ENCODE data around the gene TMEM176B.
A peak's percentile ranks its signal among the peaks of the same experiment; 100 is the strongest.
"Not testable (repeated sequence)": the region's sequence is repeated elsewhere in the genome, so short reads cannot be mapped to it uniquely, and the experiment has no call there.

The TMEM176B gene

DNA sequence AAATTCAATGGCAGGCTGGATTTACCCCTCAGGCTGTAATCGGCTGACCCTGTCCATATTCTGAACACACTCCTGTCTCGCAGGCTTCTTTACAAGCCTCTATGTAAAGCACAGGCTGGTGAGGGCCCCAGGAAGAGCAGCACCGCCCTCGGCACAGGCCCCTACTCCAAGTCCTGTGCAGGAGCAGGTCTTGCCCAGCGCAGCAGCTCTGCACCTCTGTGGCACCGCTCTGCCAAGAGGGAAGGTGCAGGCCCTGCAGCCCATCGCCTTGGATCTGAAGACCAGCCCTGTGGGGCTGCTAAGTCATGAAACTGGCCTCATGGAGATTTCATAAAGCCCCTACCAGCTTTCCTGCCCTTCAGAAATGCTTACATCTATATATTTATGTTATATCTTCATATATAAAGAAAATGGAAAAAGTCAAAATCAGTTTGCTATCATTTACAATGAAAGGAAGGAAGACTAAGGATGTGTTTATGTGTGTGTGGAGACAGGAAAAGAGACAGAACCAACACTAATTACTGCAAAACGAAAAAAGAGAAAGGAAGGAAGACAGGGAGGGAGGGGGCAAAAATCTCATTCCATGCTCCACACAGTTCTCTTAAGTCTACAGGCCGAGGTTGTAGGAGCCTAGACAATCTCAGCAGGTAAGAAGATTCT is 9.6 kb downstream of the TMEM176B start:
- DNase-seq (ENCODE audit: low spot score), result no peak

DNA sequence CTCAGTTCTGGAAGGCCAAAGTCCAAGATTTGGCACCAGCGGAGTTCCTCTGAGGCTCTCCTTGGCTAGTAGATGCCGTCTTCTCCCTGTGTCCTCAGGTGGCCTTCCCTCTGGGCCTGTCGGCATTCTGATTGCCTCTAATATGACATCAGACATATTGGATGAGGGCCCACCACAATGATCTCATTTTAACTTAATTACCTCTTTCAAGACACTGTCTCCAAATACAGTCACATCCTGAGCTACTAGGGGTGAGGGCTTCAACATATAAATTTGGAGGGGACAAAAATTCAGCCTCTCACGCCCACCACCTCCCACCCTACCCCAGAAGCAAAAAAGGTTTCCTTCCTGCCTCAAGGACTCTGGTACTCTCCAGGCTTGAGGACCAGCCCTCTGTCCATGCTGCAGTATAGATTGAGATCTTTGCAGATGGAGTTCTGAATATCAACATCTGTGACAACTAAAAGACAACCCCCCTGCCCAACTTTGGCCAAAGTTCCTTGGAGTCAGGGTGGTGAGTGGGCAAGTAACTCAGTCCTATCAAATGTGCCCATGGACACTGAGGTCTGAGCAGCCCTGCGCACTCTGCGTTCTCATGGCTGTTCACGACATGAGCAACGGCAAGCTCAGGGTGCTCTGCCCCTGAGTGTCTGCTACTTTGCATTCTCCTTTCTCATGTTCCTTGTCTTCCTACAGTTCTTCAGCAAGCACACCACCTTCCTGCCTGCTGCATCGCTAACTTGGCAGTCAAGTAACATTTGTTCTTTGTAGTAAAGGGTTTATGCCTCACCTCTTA is 11.5 kb downstream of the TMEM176B start:
- no peak for DNase-seq (ENCODE audit: low spot score)

DNA sequence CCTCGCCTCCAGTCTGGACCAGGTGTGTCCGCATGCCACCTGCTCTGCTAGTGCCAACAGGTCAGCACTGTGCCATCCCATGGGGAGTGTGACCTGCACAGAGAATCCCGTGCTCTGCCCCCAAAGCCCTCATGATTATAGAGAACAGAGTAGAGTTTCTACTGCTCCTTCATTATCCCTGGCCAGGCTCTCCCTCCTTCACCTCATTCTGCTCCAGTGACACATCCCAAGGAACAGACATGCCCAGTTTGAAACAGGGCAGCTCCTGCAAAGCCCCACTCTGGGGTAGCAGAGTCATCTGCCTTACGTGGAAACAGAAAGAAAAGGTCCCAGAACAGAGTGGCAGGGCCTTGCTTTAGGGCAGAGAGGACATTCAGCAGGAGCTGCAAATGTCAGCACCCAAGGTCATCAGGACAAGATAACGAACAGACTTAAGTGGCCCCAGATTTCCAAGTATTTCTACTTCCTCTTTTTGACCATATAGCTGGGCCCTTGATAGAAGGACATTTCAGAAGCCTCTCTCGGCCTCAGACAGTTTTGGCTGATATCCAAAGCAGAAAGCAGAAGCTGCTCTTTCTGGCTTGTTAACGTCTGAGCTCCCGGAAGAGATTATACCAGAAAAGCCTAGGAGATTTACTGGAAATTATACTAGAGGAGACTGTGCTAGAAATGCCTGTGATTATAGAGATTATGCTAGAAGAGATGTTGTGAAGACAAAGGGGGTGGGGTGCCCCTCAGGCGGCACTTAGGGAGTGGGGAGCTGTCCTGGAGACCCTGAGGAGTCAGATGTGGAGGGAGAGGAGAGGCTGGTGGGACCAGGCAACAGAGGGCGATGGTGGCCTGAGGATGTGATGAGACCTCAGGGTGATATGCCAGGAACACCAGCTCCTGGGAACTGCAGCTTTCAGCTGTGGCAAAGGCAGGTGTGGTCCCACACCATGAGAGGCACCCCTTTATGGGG is 12.6 kb downstream of the TMEM176B start:
- no peak for DNase-seq (ENCODE audit: low spot score)

DNA sequence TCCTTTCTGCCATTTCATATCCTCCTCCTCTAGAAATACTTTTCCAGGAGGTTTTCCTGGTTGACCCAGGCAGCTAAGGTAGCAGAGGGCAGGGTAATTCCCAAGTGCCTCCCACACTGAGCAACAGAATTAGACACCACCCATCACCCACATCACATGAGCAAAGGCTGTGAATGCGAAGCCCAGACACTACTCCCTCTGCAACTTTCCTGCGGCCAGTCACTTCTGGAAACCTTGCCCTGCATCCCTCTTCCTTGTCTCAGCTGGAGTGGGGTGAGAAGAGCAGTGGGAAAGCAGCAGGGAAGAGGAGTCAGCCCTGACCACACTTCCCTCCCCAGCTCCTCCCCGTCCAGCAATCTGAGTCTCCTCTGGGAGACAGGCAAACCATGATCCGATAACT is 15.2 kb downstream of the TMEM176B start:
- DNase-seq (ENCODE audit: low spot score), result no peak

DNA sequence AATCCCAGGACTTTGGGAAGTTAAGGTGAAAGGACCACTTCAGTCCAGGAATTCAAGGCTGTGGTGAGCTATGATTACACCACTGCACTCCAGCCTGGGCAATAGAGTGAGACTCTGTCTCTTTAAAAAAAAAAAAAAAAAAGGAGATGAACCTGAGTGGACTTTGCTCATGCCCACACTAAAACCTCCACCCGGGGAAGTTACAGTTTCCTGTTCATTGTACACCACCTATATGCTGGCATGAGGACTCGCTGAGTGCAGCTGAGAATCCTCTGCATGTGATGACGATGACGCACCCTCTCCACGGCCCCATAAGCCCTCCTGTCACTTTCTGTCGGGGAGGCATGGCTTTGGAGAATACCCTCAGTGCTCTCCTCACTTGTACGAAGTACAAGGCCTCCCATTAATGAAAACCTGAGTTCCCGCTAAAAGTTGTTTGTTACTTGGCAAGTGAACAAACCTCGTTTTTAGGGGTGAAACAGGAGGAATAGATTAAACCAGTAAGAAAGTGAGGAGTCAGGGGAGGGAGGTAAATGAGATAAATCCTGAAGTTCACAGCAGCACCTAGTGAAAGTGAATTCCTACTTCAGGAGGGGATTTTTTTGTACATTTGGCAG is 15.9 kb downstream of the TMEM176B start:
- no peak for DNase-seq (ENCODE audit: low spot score)

DNA sequence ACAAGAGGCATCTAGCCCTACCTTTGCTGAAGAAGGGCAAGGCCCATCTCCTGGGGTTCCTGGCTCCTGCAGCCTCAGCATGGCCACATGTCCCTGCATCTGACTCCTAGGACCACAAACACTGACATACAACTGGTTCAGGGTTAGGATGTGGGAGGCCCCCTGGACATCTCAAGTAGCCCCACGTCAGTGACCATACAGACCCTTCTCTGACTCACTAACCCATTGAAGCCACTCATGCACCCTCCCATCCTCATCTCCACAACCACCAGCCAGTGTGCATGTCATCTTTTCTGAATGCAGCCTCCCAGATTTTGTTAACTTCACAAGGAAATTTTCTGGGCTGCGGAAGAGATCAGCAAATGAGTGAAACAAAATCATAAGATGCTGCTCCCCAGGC is 18.2 kb downstream of the TMEM176B start:
- no peak for DNase-seq (ENCODE audit: low spot score)

DNA sequence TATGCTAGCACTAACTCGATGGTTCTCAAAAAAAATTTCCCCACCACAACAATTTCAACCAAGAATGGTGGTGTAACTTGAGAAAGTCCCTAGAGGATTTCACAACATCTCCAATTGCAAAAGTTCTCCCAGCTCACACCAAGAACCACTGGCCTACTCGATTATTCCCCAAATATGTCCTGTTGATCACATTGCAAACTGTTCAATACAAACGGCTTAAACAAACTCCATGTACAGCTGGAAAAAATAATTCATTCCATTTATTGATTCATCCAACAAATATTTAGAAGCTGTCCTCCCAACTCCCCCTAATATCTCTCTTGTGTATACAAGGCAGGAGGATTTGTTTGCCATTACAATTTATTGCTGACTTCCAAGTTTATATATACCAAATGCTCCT is 19.1 kb downstream of the TMEM176B start:
- DNase-seq (ENCODE audit: low spot score), result no peak

DNA sequence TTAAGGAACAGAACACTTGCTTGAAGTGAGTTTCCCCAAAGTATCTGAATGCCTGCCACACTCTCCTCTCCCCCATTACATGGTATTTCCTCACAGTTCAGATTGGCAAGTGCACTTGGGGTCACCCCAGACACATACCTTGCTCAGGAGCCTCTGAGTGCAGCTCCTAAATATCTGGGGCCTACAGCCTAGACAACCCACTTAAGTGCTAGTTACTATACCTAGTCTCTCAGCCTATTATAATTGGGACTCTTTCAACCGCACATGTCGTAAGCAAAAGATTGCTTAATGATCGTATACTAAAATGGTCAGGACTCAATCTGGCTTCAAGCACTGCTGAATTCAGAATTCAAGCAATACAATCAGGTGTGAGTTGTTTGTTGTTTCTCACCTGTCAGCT is 19.9 kb downstream of the TMEM176B start:
- DNase-seq (ENCODE audit: low spot score), result no peak

DNA sequence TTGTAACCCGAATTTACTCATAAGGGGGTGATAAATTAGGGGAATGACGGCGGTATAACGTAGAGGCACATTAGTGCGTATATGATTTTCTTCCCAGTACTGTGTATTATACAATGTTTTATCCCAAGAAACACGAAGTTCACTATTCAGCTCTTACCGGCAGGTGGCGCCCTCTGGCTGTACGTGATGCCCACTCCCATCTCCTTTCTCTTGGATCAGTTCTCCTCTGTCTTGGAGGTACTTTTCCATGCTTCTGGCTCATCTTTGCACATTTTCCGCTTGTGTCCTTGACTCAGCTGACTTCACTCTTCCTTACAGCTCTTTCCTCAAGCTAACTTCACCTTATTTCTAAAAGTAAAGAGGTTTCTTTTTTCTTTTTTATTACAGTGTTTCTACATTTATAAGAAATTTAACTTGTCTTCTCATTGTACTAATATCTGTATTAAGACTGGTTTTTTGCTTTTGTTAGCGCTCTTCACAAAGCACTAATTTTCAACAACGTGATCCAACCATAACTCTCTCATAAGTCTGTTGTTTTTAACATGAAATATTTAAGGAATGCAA is 21.3 kb downstream of the TMEM176B start:
- DNase-seq (ENCODE audit: low spot score), result peak; percentile 81

DNA sequence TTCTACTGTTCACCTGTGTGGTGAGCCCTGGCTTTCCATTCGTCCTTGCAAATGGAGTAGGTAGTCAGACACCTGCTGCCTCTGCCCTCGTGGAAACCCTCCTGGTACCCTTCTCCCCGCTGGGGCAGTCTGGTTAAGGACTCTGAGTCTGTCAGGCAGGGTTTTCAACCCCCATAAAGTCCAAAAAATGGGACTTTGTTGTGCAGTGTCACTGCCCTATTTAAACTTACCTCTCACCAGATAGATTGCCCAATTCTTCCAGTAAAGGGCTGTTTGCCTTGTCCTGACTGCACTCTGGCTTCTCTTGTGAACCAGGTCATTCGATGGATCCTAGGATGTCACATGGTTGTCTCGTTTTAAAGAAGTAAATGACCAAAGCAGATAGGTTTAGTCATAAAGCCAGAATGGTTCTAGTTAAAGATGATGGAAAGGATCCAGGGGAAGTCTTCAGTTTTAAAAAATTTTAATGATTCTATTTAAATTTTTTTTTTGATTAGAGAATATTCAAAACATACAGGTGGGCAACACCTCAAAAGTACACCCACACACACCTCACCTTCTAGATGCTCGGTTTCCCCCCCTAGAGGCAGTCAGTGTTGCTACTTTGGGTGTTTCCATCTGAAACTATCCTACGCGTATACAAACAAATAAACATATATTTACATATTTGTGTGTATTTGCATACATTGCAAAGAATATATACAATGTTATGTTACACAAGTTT is 22.0 kb downstream of the TMEM176B start:
- DNase-seq (ENCODE audit: low spot score), result no peak

DNA sequence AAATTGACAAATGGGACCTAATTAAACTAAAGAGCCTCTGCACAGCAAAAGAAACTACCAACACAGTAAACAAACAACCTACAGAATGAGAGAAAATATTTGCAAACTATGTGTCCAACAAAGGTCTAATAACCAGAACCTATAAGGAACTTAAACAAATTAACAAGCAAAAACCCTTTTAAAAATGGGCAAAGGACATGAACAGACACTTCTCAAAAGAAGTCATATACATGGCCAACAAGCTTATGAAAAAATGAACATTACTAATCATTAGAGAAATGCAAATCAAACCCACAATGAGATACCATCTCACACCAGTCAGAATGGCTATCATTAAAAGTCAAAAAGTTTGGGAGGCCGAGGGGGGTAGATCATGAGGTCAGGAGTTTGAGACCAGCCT is 26.0 kb downstream of the TMEM176B start:
- not testable (repeated sequence) for DNase-seq (ENCODE audit: low spot score)

DNA sequence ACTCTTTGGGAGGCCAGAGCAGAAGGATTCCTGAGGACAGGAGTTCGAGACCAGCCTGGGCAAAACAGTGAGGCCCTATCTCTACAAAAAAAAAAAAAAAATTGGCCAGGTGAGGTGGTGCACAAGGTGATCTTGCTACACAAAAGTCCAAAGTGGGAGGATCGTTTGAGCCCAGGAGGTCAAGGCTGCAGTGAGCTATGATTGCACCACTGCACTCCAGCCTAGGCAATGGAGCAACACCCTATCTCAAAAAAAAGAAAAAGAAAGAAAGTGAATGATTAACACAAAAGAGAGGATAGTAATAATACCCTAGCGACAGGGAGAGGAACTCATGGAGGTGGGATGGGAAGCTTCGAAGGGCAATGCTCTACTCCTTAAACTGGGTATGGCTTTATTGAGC is 30.4 kb downstream of the TMEM176B start:
- no peak for DNase-seq (ENCODE audit: low spot score)

DNA sequence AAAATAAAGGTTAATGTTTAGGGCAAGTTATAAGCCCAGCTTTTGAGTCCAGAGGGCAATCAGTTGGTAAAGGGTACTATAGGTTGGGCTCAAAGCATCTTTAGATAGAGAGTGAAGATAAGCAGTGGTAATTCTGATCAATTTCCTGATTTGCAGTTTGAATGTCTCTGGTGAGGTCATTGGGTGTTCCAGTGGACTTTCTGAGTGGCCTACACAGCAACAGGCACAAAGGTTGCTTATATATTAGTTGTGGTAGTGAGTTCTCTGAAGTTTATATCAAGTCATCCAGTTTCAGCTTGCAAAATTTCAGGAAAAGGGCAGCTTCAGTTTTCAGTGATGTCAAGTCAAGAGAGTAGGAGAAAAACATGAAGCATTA is 33.8 kb downstream of the TMEM176B start:
- DNase-seq (ENCODE audit: low spot score), result no peak

DNA sequence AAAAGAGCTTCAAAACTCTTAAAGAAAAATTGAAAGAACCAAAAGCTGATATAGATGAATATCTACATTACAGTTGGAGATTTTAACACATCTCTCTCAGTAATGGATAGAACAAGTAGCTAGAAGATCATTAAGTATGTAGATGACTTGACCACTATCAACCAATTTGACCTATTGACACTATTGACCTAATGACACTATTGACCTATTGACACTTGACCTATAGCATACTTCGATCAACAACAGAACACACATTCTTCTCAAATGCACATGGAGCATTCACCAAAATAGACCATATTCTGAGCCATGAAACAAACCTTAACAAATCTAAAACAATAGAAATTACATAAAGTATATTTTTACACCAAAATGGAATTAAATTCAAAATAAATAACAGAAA is 40.7 kb downstream of the TMEM176B start:
- no peak for DNase-seq (ENCODE audit: low spot score)

DNA sequence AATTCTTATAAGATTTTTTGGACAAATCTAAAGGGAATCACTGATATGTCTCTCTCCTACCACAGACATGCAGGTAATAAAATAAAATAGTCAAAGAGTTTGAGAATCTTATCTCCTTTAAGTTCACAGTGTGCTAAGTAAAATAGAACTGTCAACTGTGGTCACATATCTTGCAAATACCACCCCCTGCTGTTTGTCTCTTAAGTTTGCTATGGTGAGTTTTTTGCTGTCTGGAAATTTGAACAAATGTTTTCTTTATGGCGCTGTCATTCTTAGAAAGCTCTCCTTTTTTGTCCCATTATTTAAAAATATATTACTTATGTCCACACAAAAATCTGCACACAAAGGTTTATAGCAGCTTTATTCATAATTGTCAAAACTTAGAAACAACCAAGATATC is 43.3 kb downstream of the TMEM176B start:
- DNase-seq (ENCODE audit: low spot score), result no peak

DNA sequence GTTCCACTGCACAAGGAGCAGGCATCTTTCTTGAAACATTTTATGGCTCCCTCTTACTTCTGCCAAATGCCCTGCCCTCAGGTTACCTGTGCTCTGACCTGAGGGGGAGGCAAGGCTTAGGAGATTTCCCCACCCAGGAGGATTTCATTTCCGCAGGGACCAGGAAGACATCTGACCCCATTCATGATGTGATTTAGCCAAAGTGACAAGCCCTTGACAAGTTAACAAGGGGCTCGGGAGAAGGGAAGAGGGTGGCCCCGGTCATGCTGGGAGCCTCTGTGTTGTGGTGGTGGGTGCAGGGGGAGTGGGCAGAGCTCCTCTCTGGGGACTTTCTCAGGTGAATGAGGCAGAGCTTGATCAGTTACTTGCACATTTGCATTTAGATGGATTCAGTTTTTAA is 44.0 kb downstream of the TMEM176B start:
- DNase-seq (ENCODE audit: low spot score), result no peak

DNA sequence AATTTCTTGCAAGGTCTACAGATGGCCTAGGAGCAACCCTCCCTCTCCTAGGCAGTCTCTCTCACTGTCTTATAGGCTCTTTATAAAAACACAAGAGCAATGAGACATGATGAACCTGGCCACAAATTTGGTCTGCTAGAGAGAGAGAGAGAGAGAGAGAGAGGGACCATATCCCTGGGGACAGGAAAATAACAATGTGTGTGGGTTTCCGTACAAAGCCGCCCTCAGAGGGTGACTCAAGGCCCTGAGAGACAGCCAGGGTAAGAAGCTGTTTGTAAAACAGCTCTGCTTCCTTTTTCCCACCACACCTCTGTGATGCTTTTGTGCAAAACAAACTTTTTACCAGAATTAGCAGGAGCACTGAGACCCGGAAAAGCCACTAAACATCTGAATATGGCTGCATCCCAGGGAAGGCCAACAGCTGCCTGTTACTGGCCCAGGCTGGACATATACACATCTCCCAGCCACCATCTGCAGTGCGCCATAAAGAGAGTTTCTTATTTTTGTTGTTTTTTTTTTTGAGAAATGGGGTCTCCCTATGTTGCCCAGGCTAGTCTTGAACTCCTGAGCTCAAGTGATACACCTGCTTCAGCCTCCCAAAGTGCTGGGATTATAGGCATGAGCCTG is 44.6 kb downstream of the TMEM176B start:
- no peak for DNase-seq (ENCODE audit: low spot score)

DNA sequence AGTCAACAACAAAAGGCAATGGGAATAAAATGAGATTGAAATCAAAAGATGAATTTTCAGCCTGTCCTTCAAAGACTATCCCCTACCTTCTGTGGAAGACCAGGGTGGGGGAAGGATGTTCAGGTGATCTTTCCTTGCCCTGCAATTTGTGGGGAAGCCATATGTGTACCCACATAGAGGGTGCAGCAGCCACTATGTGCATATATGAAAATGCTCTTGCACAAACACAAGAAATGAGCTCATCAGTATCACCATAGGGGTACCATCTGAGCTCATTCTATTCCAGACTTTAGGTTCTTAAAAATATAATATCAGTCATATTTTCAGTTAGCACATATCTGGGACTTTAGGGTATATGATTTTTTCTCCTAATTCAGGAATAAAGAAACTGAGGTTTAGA is 45.2 kb downstream of the TMEM176B start:
- no peak for DNase-seq (ENCODE audit: low spot score)

DNA sequence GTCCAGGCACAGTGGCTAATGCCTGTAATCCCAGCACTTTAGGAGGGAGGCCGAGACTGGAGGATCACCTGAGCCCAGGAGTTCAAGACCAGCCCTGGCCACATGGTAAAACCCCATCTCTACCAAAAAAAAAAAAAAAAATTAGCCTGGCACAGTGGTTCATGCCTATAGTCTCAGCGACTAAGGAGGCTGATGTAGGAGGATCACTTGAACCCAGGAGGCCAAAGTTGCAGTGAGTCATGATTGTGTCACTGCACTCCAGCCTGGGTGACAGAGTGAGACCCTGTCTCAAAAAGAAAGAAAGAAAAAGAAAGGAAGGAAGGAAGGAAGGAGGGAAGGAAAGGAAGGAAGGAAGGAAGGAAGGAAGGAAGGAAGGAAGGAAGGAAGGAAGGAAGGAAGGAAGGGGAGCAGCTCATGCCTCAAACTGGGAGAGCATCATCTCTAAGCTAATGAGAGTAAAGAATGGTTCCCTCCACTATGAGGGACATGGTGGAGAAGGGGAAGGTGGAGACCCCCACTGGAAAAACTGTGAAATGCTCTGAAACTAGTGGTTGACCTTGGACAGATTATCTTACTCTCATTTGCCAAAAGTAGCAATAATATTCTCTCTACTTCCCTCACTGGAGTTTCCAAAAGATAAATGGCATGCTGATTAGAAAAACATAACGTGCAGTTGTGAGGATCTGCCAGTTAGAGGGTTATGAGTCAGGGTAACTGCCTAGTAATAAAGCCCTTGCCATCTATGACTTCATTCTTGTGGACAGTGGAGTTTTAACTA is 46.1 kb downstream of the TMEM176B start:
- DNase-seq (ENCODE audit: low spot score), result peak; percentile 23

DNA sequence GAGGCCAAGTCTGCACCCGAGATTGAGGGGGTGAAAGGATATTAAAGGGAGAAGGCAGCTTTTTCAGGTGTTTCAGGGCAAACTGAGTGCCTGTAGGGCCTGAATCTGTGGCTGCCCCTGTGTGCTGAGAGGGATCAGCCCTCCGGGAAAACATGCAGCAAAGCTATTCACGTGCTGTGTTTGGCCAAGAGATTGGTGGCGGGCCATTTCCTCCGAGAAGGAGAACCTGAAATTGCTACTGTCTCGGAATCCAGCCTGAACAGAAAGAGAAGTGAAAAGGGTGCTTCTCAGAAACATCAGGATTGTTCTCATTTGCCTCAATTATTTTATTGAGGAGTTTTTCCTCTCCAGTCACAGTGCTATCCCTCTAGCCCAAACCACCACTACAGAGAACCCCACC is 46.9 kb downstream of the TMEM176B start:
- DNase-seq (ENCODE audit: low spot score), result no peak

Data from iPS-NIHi11 (cell line).